ENCODE results near the gene FNIP2. TPM values are rescaled to one million over a fixed set of nuclear protein-coding genes. Genes with fewer than 3 reads are reported as not detected.
A peak's percentile ranks its signal among the peaks of the same experiment; 100 is the strongest.

Gene FNIP2
- total RNA-seq, 1 donor from 2014 or later, result 10.2 TPM

- ATAC-seq, result no peak
These were observed 76.7 kb downstream of the FNIP2 start for GRCh38 chr4:158845311-158846041.

- ATAC-seq, result no peak
These were observed 78.7 kb downstream of the FNIP2 start for GRCh38 chr4:158847535-158847934.

DNA sequence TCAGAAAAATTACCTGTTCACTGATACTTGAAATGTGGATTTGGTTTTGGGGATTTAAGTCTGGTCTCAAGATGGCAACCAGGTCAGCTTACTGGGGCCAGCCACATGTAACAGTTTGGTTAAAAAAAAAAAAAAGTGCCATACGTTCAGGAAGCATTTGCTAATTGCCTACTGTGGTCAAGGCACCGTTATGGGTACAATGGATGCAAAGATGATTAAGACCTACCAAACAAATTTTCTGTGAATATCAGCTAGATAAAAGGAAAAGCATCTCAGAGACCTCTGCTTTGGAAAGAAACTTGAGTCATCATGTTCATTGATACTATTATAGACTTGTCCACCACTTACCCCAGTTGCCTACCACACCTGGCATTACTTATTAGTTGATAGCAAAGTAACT, 80.9 kb downstream of the FNIP2 start:
- no peak for ATAC-seq

DNA sequence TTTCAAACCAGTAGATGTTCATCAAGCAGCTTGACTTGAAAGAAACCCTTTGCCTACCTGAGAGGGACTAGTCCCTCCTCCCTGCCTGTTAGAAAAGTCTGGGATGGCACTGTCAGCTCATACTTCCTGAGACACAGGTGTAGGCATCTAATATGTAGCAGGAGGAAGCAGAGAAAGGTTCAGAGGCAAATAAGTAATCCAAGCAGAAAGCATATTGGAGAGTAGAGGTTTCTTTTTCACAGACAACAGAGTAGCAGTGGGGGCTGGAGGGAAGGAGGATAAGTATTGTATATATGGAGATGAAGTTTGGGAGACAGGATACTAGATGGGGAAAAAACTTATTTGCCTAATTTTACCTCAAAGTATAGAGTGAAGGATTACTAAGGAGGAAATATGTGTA, 81.5 kb downstream of the FNIP2 start:
- ATAC-seq, result no peak

DNA sequence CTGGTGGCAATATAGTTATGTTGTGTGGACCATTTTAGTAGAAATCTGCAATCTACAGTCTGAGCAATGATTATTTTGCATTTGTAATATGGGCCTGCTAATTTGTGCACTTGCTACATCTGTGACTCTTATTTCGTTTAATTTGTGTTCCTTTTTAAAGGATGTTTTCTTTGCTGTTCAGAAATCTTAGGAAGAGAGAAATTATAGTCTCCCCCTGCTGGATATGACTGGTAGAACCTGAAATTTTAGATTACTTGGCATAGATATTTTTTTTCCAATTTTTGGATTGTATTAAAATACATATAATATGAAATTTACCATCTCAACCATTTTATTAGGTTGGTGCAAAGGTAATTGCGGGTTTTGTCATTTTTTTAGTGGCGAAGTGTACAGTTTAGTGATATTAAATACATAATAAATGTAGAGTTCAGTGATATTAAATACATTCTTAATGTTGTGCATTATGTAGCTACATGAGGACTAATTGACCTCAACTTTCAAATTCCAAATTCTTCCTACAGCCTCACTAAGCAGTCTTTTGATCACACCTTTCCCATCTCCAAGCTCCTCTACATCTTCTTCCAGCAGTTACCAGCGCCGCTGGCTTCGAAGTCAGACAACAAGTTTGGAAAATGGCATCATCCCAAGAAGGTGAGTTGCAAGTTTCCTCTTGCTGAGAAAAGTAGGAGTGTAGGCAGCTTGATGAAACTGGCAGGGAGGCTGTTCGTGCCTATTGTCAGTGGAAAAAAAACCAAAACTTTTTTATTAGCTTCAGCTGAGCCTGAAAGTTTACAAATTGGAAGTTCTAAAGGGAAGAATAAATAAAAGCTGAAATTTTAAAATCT, 82.2 kb downstream of the FNIP2 start:
- peak; percentile 69 for ATAC-seq

GRCh38 chr4:158854236-158854635, 85.4 kb downstream of the FNIP2 start:
- no peak for ATAC-seq

GRCh38 chr4:158856852-158857251, 88.0 kb downstream of the FNIP2 start:
- peak; percentile 73 for ATAC-seq

- no peak for ATAC-seq
These were observed 89.1 kb downstream of the FNIP2 start for GRCh38 chr4:158857951-158858350.

GRCh38 chr4:158858410-158859199, 89.8 kb downstream of the FNIP2 start:
- ATAC-seq, result no peak

DNA sequence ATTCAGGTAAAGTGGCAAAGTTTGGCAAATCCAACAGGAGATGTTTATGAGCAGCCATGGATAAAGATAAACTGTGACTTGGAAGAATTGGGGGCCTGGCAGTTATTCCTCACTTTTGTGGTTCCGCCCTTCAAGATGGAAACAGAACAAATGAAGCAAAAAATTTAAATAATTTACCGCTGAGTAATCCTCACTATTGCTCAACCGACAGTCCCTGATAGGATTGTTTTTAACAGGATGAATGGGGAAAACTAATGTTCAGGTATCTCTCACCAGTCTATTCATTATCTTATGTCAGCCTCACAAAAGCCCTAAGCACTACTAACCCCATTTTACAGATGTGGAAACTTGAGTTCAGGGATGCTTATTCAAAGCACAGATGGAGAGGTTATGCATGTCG, 90.8 kb downstream of the FNIP2 start:
- ATAC-seq, result no peak

GRCh38 chr4:158860856-158861255, 92.0 kb downstream of the FNIP2 start:
- ATAC-seq, result no peak

- ATAC-seq, result no peak
These were observed 92.5 kb downstream of the FNIP2 start for GRCh38 chr4:158861281-158861680.

GRCh38 chr4:158861766-158862165, 92.9 kb downstream of the FNIP2 start:
- ATAC-seq, result no peak

DNA sequence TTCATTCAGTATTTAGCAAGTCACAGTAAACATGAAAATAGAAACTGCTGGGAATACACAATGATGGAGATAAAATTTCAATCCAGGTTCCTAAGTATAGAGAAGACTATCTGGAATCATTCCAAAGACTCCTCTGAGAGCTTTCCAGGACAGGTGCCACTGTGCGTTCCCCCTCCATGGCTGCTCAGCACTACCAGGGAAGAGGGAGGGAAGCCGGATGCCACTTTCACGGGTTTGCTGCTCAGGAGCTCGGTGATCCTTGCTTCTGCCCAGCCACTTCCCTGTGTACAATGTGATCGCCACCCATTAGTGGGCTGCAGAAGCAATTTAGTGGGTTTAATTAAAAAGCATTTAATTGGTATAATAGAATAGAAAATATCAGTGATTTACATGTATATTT, 94.5 kb downstream of the FNIP2 start:
- no peak for ATAC-seq

DNA sequence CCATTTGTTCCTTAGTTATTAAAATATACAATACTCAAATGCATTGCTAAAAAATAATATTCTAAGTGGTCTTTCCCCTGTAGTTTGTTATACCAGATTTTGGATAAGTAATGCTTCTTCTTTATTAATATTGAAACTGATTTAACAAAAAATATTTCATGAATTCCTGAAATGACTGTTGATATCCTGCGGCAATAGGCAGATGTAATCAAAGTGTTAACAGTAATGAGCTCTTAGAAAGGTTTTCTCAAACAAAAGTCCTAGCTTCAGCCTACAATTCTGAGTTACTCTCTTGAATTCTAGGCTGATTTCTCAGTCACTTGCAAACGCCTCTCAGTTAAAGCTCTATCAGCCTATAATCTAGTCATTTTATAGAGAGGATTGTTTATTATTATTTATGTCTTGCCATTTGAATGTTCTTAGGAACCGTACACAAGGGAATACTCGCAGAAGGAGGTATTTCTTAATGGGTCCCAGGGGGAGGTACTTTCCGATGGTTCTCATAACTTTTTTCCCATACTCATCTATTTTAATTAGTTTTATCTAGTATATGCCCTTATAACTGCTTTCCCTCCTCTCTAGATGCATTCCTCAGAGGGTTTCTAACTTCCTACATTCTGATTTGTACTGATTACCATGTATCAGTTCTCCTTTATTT, 96.8 kb downstream of the FNIP2 start:
- no peak for ATAC-seq

DNA sequence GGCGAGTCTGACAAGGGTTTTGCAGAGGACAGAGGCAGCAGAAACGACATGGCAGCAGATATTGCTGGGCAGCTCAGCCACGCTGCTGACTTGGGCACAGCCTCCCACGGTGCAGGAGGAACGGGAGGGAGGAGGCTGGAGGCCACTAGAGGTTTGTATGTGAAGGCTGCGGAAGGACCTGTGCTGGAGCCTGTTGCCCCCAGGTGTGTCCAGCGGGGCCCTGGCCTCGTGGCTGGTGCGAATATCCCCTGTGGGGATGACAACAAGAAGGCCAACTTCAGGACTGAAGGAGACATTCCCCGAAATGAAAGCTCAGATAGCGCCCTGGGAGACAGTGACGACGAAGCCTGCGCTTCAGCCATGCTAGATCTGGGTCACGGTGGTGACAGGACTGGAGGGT, 100.2 kb downstream of the FNIP2 start:
- ATAC-seq, result no peak

DNA sequence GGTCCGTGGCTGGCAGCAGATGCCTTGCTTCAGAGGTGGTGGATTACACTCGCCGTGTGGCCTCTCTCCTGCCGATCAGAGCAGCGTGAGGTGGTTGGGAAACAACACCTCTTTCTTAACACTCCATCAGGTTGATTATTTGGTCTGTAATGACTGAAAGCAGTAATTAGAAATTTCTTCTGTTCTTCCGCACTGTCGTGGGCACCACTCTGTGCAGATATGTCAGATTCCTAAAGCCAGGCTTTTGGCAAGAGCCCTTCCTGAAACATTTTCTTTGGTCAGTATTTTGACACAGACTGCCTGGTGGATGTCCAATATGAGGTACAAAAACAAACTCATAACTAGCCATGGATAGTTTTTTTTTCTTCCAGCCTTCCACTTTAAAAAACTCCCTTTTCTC, 100.9 kb downstream of the FNIP2 start:
- no peak for ATAC-seq

DNA sequence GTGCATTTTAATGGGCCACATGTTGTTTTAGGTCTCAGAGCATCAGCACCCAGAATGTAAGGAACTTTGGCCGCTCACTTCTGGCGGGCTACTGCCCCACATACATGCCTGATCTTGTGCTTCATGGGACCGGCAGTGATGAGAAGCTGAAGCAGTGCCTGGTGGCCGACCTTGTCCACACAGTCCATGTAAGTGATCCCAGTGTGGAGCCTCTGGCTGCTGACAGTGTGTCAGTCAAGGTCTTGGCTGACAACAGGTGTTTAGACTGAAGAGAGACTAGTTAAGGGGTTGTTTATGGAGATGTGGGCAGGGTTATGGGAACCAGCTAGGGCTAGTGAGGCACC, 101.4 kb downstream of the FNIP2 start:
- ATAC-seq, result no peak

- ATAC-seq, result peak; percentile 23
These were observed 102.0 kb downstream of the FNIP2 start for GRCh38 chr4:158870626-158871334.

- ATAC-seq, result no peak
These were observed 102.5 kb downstream of the FNIP2 start for GRCh38 chr4:158871335-158871724.

- peak; percentile 77 for ATAC-seq
These were observed 105.1 kb downstream of the FNIP2 start for GRCh38 chr4:158873795-158874401.

GRCh38 chr4:158875026-158875425, 106.2 kb downstream of the FNIP2 start:
- ATAC-seq, result no peak
